H1 (cell line): ENCODE results near the gene PROX2. TPM values are rescaled to one million over a fixed set of nuclear protein-coding genes. Genes with fewer than 3 reads are reported as not detected.

ENCODE experiments used
- ASH2L ChIP-seq: fragments of 200-600, 300-600 bp; sonication (generic); IDR thresholded peaks from one replicate; pipeline ENCODE4 v1.7.1; 2017; ENCODE audit warnings: low read length
- CBX8 ChIP-seq: fragments of 300-800, 300-1000 bp; sonication (generic); IDR thresholded peaks from 2 replicates; pipeline ENCODE4 v1.7.1; 2016; ENCODE audit warnings: low read depth, low read length, borderline replicate concordance
- CEBPB ChIP-seq: IDR thresholded peaks from 2 replicates; pipeline ENCODE4 v1.6.1; 2012; ENCODE audit warnings: low read depth, low read length
- CHD2 ChIP-seq: IDR thresholded peaks from 2 replicates; pipeline ENCODE4 v1.6.1; 2012; ENCODE audit warnings: low read length, improper control_type of control experiment
- CREB1 ChIP-seq: IDR thresholded peaks from 2 replicates; pipeline ENCODE4 v1.6.1; 2012; ENCODE audit warnings: inconsistent platforms
- EGR1 ChIP-seq: IDR thresholded peaks from 2 replicates; pipeline ENCODE4 v1.6.1; 2011; ENCODE audit warnings: low read depth, low read length, borderline replicate concordance
- EZH2 ChIP-seq: fragments of 200-600 bp; sonication (generic); IDR thresholded peaks from 2 replicates; pipeline ENCODE4 v1.7.1; 2012; ENCODE audit warnings: low read depth, mild to moderate bottlenecking, moderate library complexity, low read length, inconsistent platforms; ENCODE audit not compliant: severe bottlenecking
- GABPA ChIP-seq: IDR thresholded peaks from 2 replicates; pipeline ENCODE4 v1.6.1; 2011; ENCODE audit warnings: mild to moderate bottlenecking, low read length, moderate library complexity, borderline replicate concordance; ENCODE audit not compliant: insufficient read depth
- GTF2F1 ChIP-seq: IDR thresholded peaks from 2 replicates; pipeline ENCODE4 v1.6.1; 2012; ENCODE audit warnings: low read depth, low read length, improper control_type of control experiment, borderline replicate concordance
- HDAC6 ChIP-seq: IDR thresholded peaks from one replicate; pipeline ENCODE4 v1.7.1; 2012; ENCODE audit warnings: low read depth, mild to moderate bottlenecking, inconsistent platforms, low read length, moderate library complexity
- JUN ChIP-seq: IDR thresholded peaks from 2 replicates; pipeline ENCODE4 v1.6.1; 2011; ENCODE audit warnings: low read depth, mild to moderate bottlenecking, improper control_type of control experiment, low read length
- JUND ChIP-seq: IDR thresholded peaks from 2 replicates; pipeline ENCODE4 v1.6.1; 2011; ENCODE audit warnings: mild to moderate bottlenecking, improper control_type of control experiment, low read length
- MAFK ChIP-seq: IDR thresholded peaks from 2 replicates; pipeline ENCODE4 v1.6.1; 2012; ENCODE audit warnings: low read depth, mild to moderate bottlenecking, improper control_type of control experiment, low read length
- POLR2AphosphoS5 ChIP-seq: IDR thresholded peaks from 2 replicates; pipeline ENCODE4 v1.6.1; 2011; ENCODE audit warnings: low read depth, low read length
- RFX5 ChIP-seq: IDR thresholded peaks from 2 replicates; pipeline ENCODE4 v1.6.1; 2011; ENCODE audit warnings: low read depth, low read length, improper control_type of control experiment, borderline replicate concordance
- RXRA ChIP-seq: IDR thresholded peaks from 2 replicates; pipeline ENCODE4 v1.6.1; 2011; ENCODE audit warnings: low read depth, mild to moderate bottlenecking, low read length, moderate library complexity; ENCODE audit not compliant: insufficient read depth
- SAP30 ChIP-seq: fragments of 300-600 bp; sonication (generic); IDR thresholded peaks from 2 replicates; pipeline ENCODE4 v1.7.1; 2012; ENCODE audit warnings: low read length, moderate library complexity, mild to moderate bottlenecking, inconsistent platforms; ENCODE audit not compliant: insufficient read depth, insufficient replicate concordance
- SIN3A ChIP-seq, 2 experiments: IDR thresholded peaks in 1 of 2; conservative IDR thresholded peaks in 1 of 2; 2 replicates each; pipeline ENCODE4 v1.6.1; 2011 to 2012; ENCODE audit warnings: low read length in 2 of 2, improper control_type of control experiment in 1 of 2, low read depth in 1 of 2, mild to moderate bottlenecking in 1 of 2
- SRF ChIP-seq: IDR thresholded peaks from 2 replicates; pipeline ENCODE4 v1.6.1; 2011; ENCODE audit warnings: mild to moderate bottlenecking, low read depth, low read length, moderate library complexity
- TCF12 ChIP-seq: IDR thresholded peaks from 2 replicates; pipeline ENCODE4 v1.6.1; 2011; ENCODE audit warnings: low read depth, mild to moderate bottlenecking, low read length
- TEAD4 ChIP-seq: IDR thresholded peaks from 2 replicates; pipeline ENCODE4 v1.6.1; 2012; ENCODE audit warnings: low read depth, low read length, inconsistent platforms, mixed read lengths
- YY1 ChIP-seq: IDR thresholded peaks from 2 replicates; pipeline ENCODE4 v1.6.1; 2011; ENCODE audit warnings: low read depth, mild to moderate bottlenecking, low read length
- ZNF274 ChIP-seq: IDR thresholded peaks from 2 replicates; pipeline ENCODE4 v1.7.0; 2012; ENCODE audit warnings: low read length, borderline replicate concordance; ENCODE audit errors: extremely low read depth
- polyA plus RNA-seq, 7 experiments: library from polyadenylated mRNA; depleted of rRNA in 3 of 7; stranded (reverse) in 5 of 7; unstranded in 2 of 7; fragments of >200 nt in 5 of 7; fragments of 200-250 nt in 2 of 7; gene quantifications; 1 replicate in 5 of 7; 2 replicates in 1 of 7; 4 replicates in 1 of 7; pipeline versions ENCODE4 v1.2.1 to v1.2.3, GENCODE V29; 2011 to 2013; ENCODE audit warnings: missing spikeins in 2 of 7, mixed read lengths in 2 of 7
- total RNA-seq: library from RNA; stranded (reverse); fragmentation: NEBNext Ultra II Directional; extraction: Animal tissue kit (Norgen Biotek cat#: 25700); gene quantifications from 2 replicates; pipeline ENCODE4 v1.2.1, GENCODE V29; 2021
- TF ChIP-seq, protein P1 (sequence below): IDR thresholded peaks from 2 replicates; pipeline ENCODE4 v1.6.1; 2012; ENCODE audit warnings: inconsistent platforms
- TF ChIP-seq, protein P2 (sequence below): IDR thresholded peaks from 2 replicates; pipeline ENCODE4 v1.6.1; 2012; ENCODE audit warnings: inconsistent platforms

The PROX2 gene
- total and polyA plus RNA-seq, 2 of the 8 experiments (the other 6 are each of a cell fraction or from before 2014, with no cell fraction given), result 0.03 TPM; not detected in 1

- TF ChIP-seq SAP30 (no peak), RFX5 (no peak), GTF2F1 (no peak), CEBPB (no peak), POLR2AphosphoS5 (peak; percentile 90), EZH2 (no peak), CBX8 (no peak), EGR1 (peak; percentile 54; the same call in 1 of the 2 replicates), CREB1 (peak; percentile 46), ASH2L (peak; percentile 68), SIN3A (conservative IDR thresholded peaks at IDR 0.05 in 1 of 2, IDR thresholded peaks at IDR 0.05 in 1 of 2; ENCODE audit: low read depth in 1 of 2, low read length in 2 of 2) (peak; percentile 47 to 77; a peak in 2 of 4 replicates), YY1 (0 out of 2 replicates have a peak, but pooled peaks have one; percentile 10), HDAC6 (no peak), SRF (peak; percentile 35; the same call in 1 of the 2 replicates), JUND (peak; percentile 99), JUN (no peak), TCF12 (no peak), ZNF274 (no peak), TEAD4 (no peak), GABPA (peak; percentile 98), MAFK (no peak), RXRA (no peak), CHD2 (peak; percentile 35; the same call in 1 of the 2 replicates)
- TF ChIP-seq, protein P1, sequence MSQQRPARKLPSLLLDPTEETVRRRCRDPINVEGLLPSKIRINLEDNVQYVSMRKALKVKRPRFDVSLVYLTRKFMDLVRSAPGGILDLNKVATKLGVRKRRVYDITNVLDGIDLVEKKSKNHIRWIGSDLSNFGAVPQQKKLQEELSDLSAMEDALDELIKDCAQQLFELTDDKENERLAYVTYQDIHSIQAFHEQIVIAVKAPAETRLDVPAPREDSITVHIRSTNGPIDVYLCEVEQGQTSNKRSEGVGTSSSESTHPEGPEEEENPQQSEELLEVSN, result no peak
- TF ChIP-seq, protein P2, sequence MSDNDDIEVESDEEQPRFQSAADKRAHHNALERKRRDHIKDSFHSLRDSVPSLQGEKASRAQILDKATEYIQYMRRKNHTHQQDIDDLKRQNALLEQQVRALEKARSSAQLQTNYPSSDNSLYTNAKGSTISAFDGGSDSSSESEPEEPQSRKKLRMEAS, result peak; percentile 61
These were observed 5.6 kb upstream of the PROX2 start, which contains the start of gene DLST (continued) for GRCh38 chr14:74881431-74882102.
